ENCODE measurements around the gene TPRA1. TPM values are rescaled to one million over a fixed set of nuclear protein-coding genes. Genes with fewer than 3 reads are reported as not detected.
A peak's percentile ranks its signal among the peaks of the same experiment; 100 is the strongest.

Gene TPRA1
- total and polyA plus RNA-seq, 3 donors from 2014 or later = 32.6 to 59.3 (median 55.7) TPM

- no peaks in the 10 kb centered on the region for H3K27me3 ChIP-seq
- no peaks in the 10 kb centered on the region for H3K36me3 ChIP-seq (ENCODE audit: low read depth, missing control alignments)
- H3K4me3 ChIP-seq = no peak overlapping the region
- no peak overlapping the region for H3K27ac ChIP-seq
- intact Hi-C loops (cut with DNase I; ENCODE audit: low total_unique reads) = no loop called here
- H3K4me1 ChIP-seq = no peaks in the 10 kb centered on the region
- DNase-seq = no peak
- no peaks in the 10 kb centered on the region for H3K9me3 ChIP-seq
- TF ChIP-seq POLR2A (IDR thresholded peaks at IDR 0.05) (no peak), CTCF (IDR thresholded peaks at IDR 0.05) (no peak)
Measured at GRCh38 chr3:127613406-127613805, 22.9 kb upstream of the TPRA1 start.

- 76 to 79% methylated on average over 6 of the region's 6 CpGs for WGBS, 2 donors
- Histone ChIP-seq H3K4me1 (no peaks in the 10 kb centered on the region), H3K27ac (no peak overlapping the region), H3K27me3 (no peaks in the 10 kb centered on the region), H3K9me3 (no peaks in the 10 kb centered on the region), H3K36me3 (ENCODE audit: low read depth, missing control alignments) (no peaks in the 10 kb centered on the region), H3K4me3 (no peak overlapping the region)
- TF ChIP-seq POLR2A (IDR thresholded peaks at IDR 0.05) = no peak
- TF ChIP-seq CTCF (IDR thresholded peaks at IDR 0.05) = no peak
- no peak for DNase-seq
- intact Hi-C loops (cut with DNase I; ENCODE audit: low total_unique reads) = no loop called here
Measured at GRCh38 chr3:127612966-127613365, 22.4 kb upstream of the TPRA1 start.

- H3K27me3 ChIP-seq = no peaks in the 10 kb centered on the region
- no peak overlapping the region for H3K4me3 ChIP-seq
- TF ChIP-seq POLR2A (IDR thresholded peaks at IDR 0.05) (no peak), CTCF (IDR thresholded peaks at IDR 0.05) (no peak)
- DNase-seq = no peak
- H3K4me1 ChIP-seq = no peaks in the 10 kb centered on the region
- WGBS, 2 donors = 94 to 95% methylated on average over 8 of the region's 8 CpGs
- no peak overlapping the region for H3K27ac ChIP-seq
- H3K36me3 ChIP-seq (ENCODE audit: low read depth, missing control alignments) = no peaks in the 10 kb centered on the region
- no peaks in the 10 kb centered on the region for H3K9me3 ChIP-seq
- intact Hi-C loops (cut with DNase I; ENCODE audit: low total_unique reads) = no loop called here
Measured at GRCh38 chr3:127611251-127611650, 20.7 kb upstream of the TPRA1 start.

- TF ChIP-seq CTCF (IDR thresholded peaks at IDR 0.05) (no peak), POLR2A (IDR thresholded peaks at IDR 0.05) (no peak)
- intact Hi-C loops (cut with DNase I; ENCODE audit: low total_unique reads) = no loop called here
- H3K27ac ChIP-seq = no peak overlapping the region
- H3K4me1 ChIP-seq = no peaks in the 10 kb centered on the region
- 89 to 92% methylated on average over 5 of the region's 5 CpGs for WGBS, 2 donors
- no peaks in the 10 kb centered on the region for H3K36me3 ChIP-seq (ENCODE audit: low read depth, missing control alignments)
- H3K27me3 ChIP-seq = no peaks in the 10 kb centered on the region
- H3K4me3 ChIP-seq = no peak overlapping the region
- no peak for DNase-seq
- H3K9me3 ChIP-seq = no peaks in the 10 kb centered on the region
Measured at GRCh38 chr3:127610105-127610504, 19.6 kb upstream of the TPRA1 start.

GRCh38 chr3:127608362-127608718 is 17.8 kb upstream of the TPRA1 start:
- no peaks in the 10 kb centered on the region for H3K9me3 ChIP-seq
- no peak overlapping the region for H3K27ac ChIP-seq
- H3K36me3 ChIP-seq (ENCODE audit: low read depth, missing control alignments) = no peaks in the 10 kb centered on the region
- H3K4me1 ChIP-seq = no peaks in the 10 kb centered on the region
- peak; percentile 78 for DNase-seq
- no peak overlapping the region for H3K4me3 ChIP-seq
- intact Hi-C loops (cut with DNase I; ENCODE audit: low total_unique reads) = no loop called here
- no peak for TF ChIP-seq POLR2A (IDR thresholded peaks at IDR 0.05)
- TF ChIP-seq CTCF (IDR thresholded peaks at IDR 0.05) = no peak
- 62 to 89% methylated on average over 7 to 14 of the region's 14 CpGs for WGBS, 2 donors
- H3K27me3 ChIP-seq = no peaks in the 10 kb centered on the region

Measured in testis (tissue), 3 donors.